ENCODE results near the gene ATP5PB. TPM values are rescaled to one million over a fixed set of nuclear protein-coding genes. Genes with fewer than 3 reads are reported as not detected.

ATP5PB gene
- total RNA-seq, 2 experiments from 2014 or later, result 47.3 to 51.5 TPM

GRCh38 chr1:111476214-111476613 is 26.9 kb downstream of the ATP5PB start:
- peaks cover 12% of the 10 kb centered on the region for H3K36me3 ChIP-seq (ENCODE audit: insufficient read depth, low read length)
- ChIA-PET CTCF (interaction anchor here (1.3 to 2.2 kb wide), 3 partner anchors 26 to 76 kb away, joined by 3 to 7 read pairs (median 5); no protein-coding TSS in a partner anchor), POLR2A (interaction anchor here (0.7 to 7.7 kb wide), 15 partner anchors 10 to 512 kb away, joined by 3 to 81 read pairs (median 5); partner anchors contain the start of genes DDX20, LRIF1, RAP1A and WDR77)
- H3K9me3 ChIP-seq (ENCODE audit: control insufficient read depth in 1 of 2, insufficient read depth in 1 of 2, low read length in 2 of 2), result no peaks in the 10 kb centered on the region
- no peak for TF ChIP-seq CTCF (IDR thresholded peaks at IDR 0.05)
- no peaks in the 10 kb centered on the region for H3K27me3 ChIP-seq (ENCODE audit: control insufficient read depth in 1 of 2, insufficient read depth in 2 of 2, low read length in 2 of 2)
- Mint-ChIP-seq H3K4me1 (ENCODE audit: low read depth) (peaks cover 67% of the 10 kb centered on the region), H3K36me3 (ENCODE audit: low read depth) (peaks cover 33% of the 10 kb centered on the region), H3K4me3 (peak overlapping the region; percentile 95), H3K27me3 (no peaks in the 10 kb centered on the region), H3K27ac (peak overlapping the region; percentile 96), H3K9me3 (no peaks in the 10 kb centered on the region)
- DNase-seq, result no peak
- peak overlapping the region; percentile 42 to 61 for H3K27ac ChIP-seq (ENCODE audit: low read depth in 1 of 2, low read length in 2 of 2)
- intact Hi-C loops (cut with DNase I, micrococcal nuclease), result loop anchor here in 1 of 2 experiments (10.0 kb wide), 1 partner anchor 289 kb away; no protein-coding TSS in a partner anchor
- H3K4me3 ChIP-seq (ENCODE audit: low read length), result peak overlapping the region; percentile 57
- no peak for ATAC-seq (ENCODE audit: poor library complexity)
- H3K4me1 ChIP-seq (ENCODE audit: insufficient read depth, low read length), result peaks cover 65% of the 10 kb centered on the region

- peak overlapping the region; percentile 42 to 61 for H3K27ac ChIP-seq (ENCODE audit: low read depth in 1 of 2, low read length in 2 of 2)
- H3K27me3 ChIP-seq (ENCODE audit: control insufficient read depth in 1 of 2, insufficient read depth in 2 of 2, low read length in 2 of 2), result no peaks in the 10 kb centered on the region
- H3K36me3 ChIP-seq (ENCODE audit: insufficient read depth, low read length), result peaks cover 12% of the 10 kb centered on the region
- no peaks in the 10 kb centered on the region for H3K9me3 ChIP-seq (ENCODE audit: control insufficient read depth in 1 of 2, insufficient read depth in 1 of 2, low read length in 2 of 2)
- no peak for TF ChIP-seq CTCF (IDR thresholded peaks at IDR 0.05)
- ChIA-PET POLR2A (interaction anchor here (0.6 to 7.7 kb wide), 19 partner anchors 10 to 513 kb away, joined by 3 to 81 read pairs (median 4); partner anchors contain the start of genes ADORA3, DDX20, LRIF1 and RAP1A), CTCF (interaction anchor here (1.3 to 2.2 kb wide), 3 partner anchors 26 to 77 kb away, joined by 3 to 7 read pairs (median 5); no protein-coding TSS in a partner anchor)
- intact Hi-C loops (cut with DNase I, micrococcal nuclease), result loop anchor here in 1 of 2 experiments (10.0 kb wide), 1 partner anchor 288 kb away; no protein-coding TSS in a partner anchor
- Mint-ChIP-seq H3K4me1 (ENCODE audit: low read depth) (peaks cover 73% of the 10 kb centered on the region), H3K4me3 (peak overlapping the region; percentile 95), H3K27me3 (no peaks in the 10 kb centered on the region), H3K9me3 (no peaks in the 10 kb centered on the region), H3K36me3 (ENCODE audit: low read depth) (peaks cover 33% of the 10 kb centered on the region), H3K27ac (peak overlapping the region; percentile 96)
- ATAC-seq (ENCODE audit: poor library complexity) (peak; percentile 81), DNase-seq (peak in 13 of 14 experiments; percentile 9 to 84 (median 26))
- peak overlapping the region; percentile 57 for H3K4me3 ChIP-seq (ENCODE audit: low read length)
- peaks cover 65% of the 10 kb centered on the region for H3K4me1 ChIP-seq (ENCODE audit: insufficient read depth, low read length)
These were observed 27.6 kb downstream of the ATP5PB start for GRCh38 chr1:111476761-111477309.

GRCh38 chr1:111480674-111481073 is 31.4 kb downstream of the ATP5PB start:
- H3K9me3 ChIP-seq (ENCODE audit: control insufficient read depth in 1 of 2, insufficient read depth in 1 of 2, low read length in 2 of 2), result no peaks in the 10 kb centered on the region
- peaks cover 12% of the 10 kb centered on the region for H3K36me3 ChIP-seq (ENCODE audit: insufficient read depth, low read length)

More at GRCh38 chr1:111480674-111481073, 31.4 kb downstream of the ATP5PB start:
- Histone ChIP-seq H3K4me1 (ENCODE audit: insufficient read depth, low read length) (peaks cover 40% of the 10 kb centered on the region), H3K27me3 (ENCODE audit: control insufficient read depth in 1 of 2, insufficient read depth in 2 of 2, low read length in 2 of 2) (no peaks in the 10 kb centered on the region), H3K4me3 (ENCODE audit: low read length) (no peak overlapping the region), H3K27ac (ENCODE audit: low read depth in 1 of 2, low read length in 2 of 2) (no peak overlapping the region)
- TF ChIP-seq CTCF (IDR thresholded peaks at IDR 0.05), result no peak
- H3K4me1 Mint-ChIP-seq (ENCODE audit: low read depth), result peaks cover 71% of the 10 kb centered on the region
- no peaks in the 10 kb centered on the region for H3K27me3 Mint-ChIP-seq
- no peak overlapping the region for H3K27ac Mint-ChIP-seq
- ATAC-seq (ENCODE audit: poor library complexity), result no peak
- no peak for DNase-seq
- intact Hi-C loops (cut with DNase I, micrococcal nuclease), result loop anchor here in 1 of 2 experiments (2.0 to 5.0 kb wide), 4 partner anchors 232 to 887 kb away; no protein-coding TSS in a partner anchor
- CTCF ChIA-PET, result interaction anchor here (1.3 to 2.0 kb wide), 2 partner anchors 27 to 289 kb away, joined by 3 to 10 read pairs; no protein-coding TSS in a partner anchor
- no peak overlapping the region for H3K4me3 Mint-ChIP-seq
- no peaks in the 10 kb centered on the region for H3K9me3 Mint-ChIP-seq
- peaks cover 21% of the 10 kb centered on the region for H3K36me3 Mint-ChIP-seq (ENCODE audit: low read depth)
- POLR2A ChIA-PET, result interaction anchor here (1.0 to 2.5 kb wide), 2 partner anchors 10 to 28 kb away, joined by 3 to 8 read pairs; no protein-coding TSS in a partner anchor

Data from CD4-positive, alpha-beta T cell (primary cell).